GM21390 (cell line): ENCODE measurements around the gene EPN1.
"Not testable (repeated sequence)": the region's sequence is repeated elsewhere in the genome, so short reads cannot be mapped to it uniquely, and the experiment has no call there.

Experiments used
- ATAC-seq: cut with Tn5 transposase; IDR thresholded peaks from one replicate; pipeline ENCODE4 v1.9.1; 2021; ENCODE audit not compliant: unreplicated experiment

EPN1 gene

GRCh38 chr19:55716531-55716930 lies 41.5 kb downstream of the EPN1 start:
- no peak for ATAC-seq

GRCh38 chr19:55717251-55717650 lies 42.2 kb downstream of the EPN1 start:
- no peak for ATAC-seq

- ATAC-seq: not testable (repeated sequence)
These were observed 43.1 kb downstream of the EPN1 start for GRCh38 chr19:55717879-55718711.

- no peak for ATAC-seq
These were observed 45.3 kb downstream of the EPN1 start for GRCh38 chr19:55720214-55720746.

GRCh38 chr19:55720801-55721200 lies 45.8 kb downstream of the EPN1 start:
- no peak for ATAC-seq

- ATAC-seq: no peak
These were observed 48.5 kb downstream of the EPN1 start for GRCh38 chr19:55723491-55723890.

- ATAC-seq: not testable (repeated sequence)
These were observed 55.4 kb downstream of the EPN1 start for GRCh38 chr19:55730378-55730777.

GRCh38 chr19:55738302-55738701 lies 63.3 kb downstream of the EPN1 start, which contains the start of gene NLRP9:
TSS of gene NLRP9 (minus strand) at chr19:55738402. CDS start at chr19:55738374, 28 bp downstream.
- no peak for ATAC-seq

- no peak for ATAC-seq
These were observed 75.7 kb downstream of the EPN1 start for GRCh38 chr19:55750715-55751114.

- no peak for ATAC-seq
These were observed 78.4 kb downstream of the EPN1 start for GRCh38 chr19:55753401-55753800.

GRCh38 chr19:55756808-55757207 lies 81.8 kb downstream of the EPN1 start:
- ATAC-seq: not testable (repeated sequence)

GRCh38 chr19:55758797-55759196 lies 83.8 kb downstream of the EPN1 start, which contains the start of gene RFPL4A:
TSS of gene RFPL4A (plus strand) at chr19:55759097. CDS start at chr19:55761801, 2,704 bp downstream.
- ATAC-seq: not testable (repeated sequence)
